Lower lobe of right lung (tissue), 2 donors: ENCODE data around the gene HOXB1. TPM values are rescaled to one million over a fixed set of nuclear protein-coding genes. Genes with fewer than 3 reads are reported as not detected.
"Not testable (repeated sequence)": the region's sequence is repeated elsewhere in the genome, so short reads cannot be mapped to it uniquely, and the experiment has no call there.

Experiments used
- ATAC-seq, 2 donors: fragments of 200-7000 bp; cut with Tn5 transposase; one replicate each; pipeline ENCODE4 v1.9.1; 2020 to 2022; ENCODE audit warnings: mild to moderate bottlenecking in 2 of 2, moderate library complexity in 2 of 2
- DNase-seq: peaks from one replicate; pipeline ENCODE4 v3.0.0-alpha.2; 2020
- H3K27ac ChIP-seq: fragments of 200-600 bp; one replicate; pipeline ENCODE4 v1.8.0; 2022
- H3K27me3 ChIP-seq: fragments of 200-600 bp; one replicate; pipeline ENCODE4 v1.8.0; 2022; ENCODE audit warnings: low read depth
- H3K36me3 ChIP-seq: fragments of 200-600 bp; one replicate; pipeline ENCODE4 v1.8.0; 2022; ENCODE audit warnings: mild to moderate bottlenecking
- H3K4me1 ChIP-seq: fragments of 200-600 bp; one replicate; pipeline ENCODE4 v1.8.0; 2022
- H3K4me3 ChIP-seq: fragments of 200-600 bp; one replicate; pipeline ENCODE4 v1.8.0; 2022; ENCODE audit warnings: mild to moderate bottlenecking
- H3K9me3 ChIP-seq: fragments of 200-600 bp; one replicate; pipeline ENCODE4 v1.8.0; 2022
- intact Hi-C: fragments of 100-400 bp; cut with DNase I; formaldehyde crosslinking; loops from one replicate; pipeline ENCODE4 v1.11.0; 2022
- total RNA-seq: library from RNA; stranded (reverse); fragmentation: NEBNext Ultra II Directional; extraction: Animal tissue kit (Norgen Biotek cat#: 25700); gene quantifications from one replicate; pipeline ENCODE4 v1.2.1, GENCODE V29; 2021
- TF ChIP-seq, protein P1 (sequence below): fragments of 200-600 bp; IDR thresholded peaks from one replicate; pipeline ENCODE4 v1.8.0; 2022; ENCODE audit warnings: antibody characterized with exemption, mild to moderate bottlenecking
- donor health status: DM: no; HTN: yes; CAD: no; lungs with severe emphysema.

The HOXB1 gene
- total RNA-seq, 1 donor from 2014 or later = not detected

GRCh38 chr17:48483471-48484131 is 47.2 kb downstream of the HOXB1 start:
- TF ChIP-seq, protein P1, sequence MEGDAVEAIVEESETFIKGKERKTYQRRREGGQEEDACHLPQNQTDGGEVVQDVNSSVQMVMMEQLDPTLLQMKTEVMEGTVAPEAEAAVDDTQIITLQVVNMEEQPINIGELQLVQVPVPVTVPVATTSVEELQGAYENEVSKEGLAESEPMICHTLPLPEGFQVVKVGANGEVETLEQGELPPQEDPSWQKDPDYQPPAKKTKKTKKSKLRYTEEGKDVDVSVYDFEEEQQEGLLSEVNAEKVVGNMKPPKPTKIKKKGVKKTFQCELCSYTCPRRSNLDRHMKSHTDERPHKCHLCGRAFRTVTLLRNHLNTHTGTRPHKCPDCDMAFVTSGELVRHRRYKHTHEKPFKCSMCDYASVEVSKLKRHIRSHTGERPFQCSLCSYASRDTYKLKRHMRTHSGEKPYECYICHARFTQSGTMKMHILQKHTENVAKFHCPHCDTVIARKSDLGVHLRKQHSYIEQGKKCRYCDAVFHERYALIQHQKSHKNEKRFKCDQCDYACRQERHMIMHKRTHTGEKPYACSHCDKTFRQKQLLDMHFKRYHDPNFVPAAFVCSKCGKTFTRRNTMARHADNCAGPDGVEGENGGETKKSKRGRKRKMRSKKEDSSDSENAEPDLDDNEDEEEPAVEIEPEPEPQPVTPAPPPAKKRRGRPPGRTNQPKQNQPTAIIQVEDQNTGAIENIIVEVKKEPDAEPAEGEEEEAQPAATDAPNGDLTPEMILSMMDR = no peak
- no peak overlapping the region for H3K27ac ChIP-seq
- no peaks in the 10 kb centered on the region for H3K9me3 ChIP-seq
- H3K4me3 ChIP-seq = no peak overlapping the region
- H3K36me3 ChIP-seq = no peaks in the 10 kb centered on the region
- intact Hi-C loops = no loop called here
- no peaks in the 10 kb centered on the region for H3K27me3 ChIP-seq
- DNase-seq (no peak), ATAC-seq (peak; percentile 21 to 54)
- H3K4me1 ChIP-seq = peaks cover 13% of the 10 kb centered on the region

DNA sequence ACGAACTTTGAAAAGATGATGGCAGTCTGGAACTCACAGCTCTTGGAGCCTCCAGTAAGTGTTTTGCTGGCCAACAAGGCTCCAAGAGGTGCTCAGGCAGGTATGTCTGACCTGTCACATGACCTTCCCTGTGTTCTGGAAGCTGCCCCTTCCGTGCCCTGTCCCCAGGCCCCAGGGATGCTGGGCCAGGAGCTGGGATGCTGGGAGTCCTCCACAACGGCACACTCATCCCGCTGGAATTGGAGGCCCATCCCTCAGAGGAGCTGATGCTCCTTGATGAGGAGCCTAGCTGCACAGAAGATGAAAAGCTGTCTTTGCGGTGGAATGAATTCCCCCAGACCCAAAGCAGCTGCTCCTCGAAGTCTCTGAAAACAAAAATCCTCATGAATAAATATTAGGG is 47.8 kb downstream of the HOXB1 start:
- H3K27me3 ChIP-seq = no peaks in the 10 kb centered on the region
- peaks cover 13% of the 10 kb centered on the region for H3K4me1 ChIP-seq
- TF ChIP-seq, protein P1 = no peak
- H3K36me3 ChIP-seq = no peaks in the 10 kb centered on the region
- ATAC-seq (no peak), DNase-seq (no peak)
- intact Hi-C loops = no loop called here
- H3K4me3 ChIP-seq = no peak overlapping the region
- H3K27ac ChIP-seq = no peak overlapping the region
- no peaks in the 10 kb centered on the region for H3K9me3 ChIP-seq

DNA sequence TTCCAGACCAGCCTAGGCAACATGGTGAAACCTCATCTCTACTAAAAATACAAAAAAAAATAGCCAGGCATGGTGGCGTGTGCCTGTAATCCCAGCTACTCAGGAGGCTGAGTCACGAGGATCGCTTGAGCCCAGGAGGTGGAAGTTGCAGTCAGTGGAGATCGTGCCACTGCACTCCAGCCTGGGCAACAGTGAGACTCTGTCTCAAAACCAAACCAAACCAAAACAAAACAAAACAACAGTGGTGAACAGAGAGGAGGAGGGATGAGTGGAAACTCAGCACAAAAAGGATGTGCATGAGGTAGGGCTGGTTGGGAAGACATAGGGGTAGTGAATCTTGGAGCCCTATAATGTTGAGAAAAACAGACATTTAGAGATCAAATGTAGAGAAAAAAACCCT is 48.5 kb downstream of the HOXB1 start:
- H3K27me3 ChIP-seq, H3K4me3 ChIP-seq, DNase-seq, intact Hi-C loops, H3K36me3 ChIP-seq, H3K27ac ChIP-seq, ATAC-seq, H3K9me3 ChIP-seq: not testable (repeated sequence)
- peaks cover 13% of the 10 kb centered on the region for H3K4me1 ChIP-seq

DNA sequence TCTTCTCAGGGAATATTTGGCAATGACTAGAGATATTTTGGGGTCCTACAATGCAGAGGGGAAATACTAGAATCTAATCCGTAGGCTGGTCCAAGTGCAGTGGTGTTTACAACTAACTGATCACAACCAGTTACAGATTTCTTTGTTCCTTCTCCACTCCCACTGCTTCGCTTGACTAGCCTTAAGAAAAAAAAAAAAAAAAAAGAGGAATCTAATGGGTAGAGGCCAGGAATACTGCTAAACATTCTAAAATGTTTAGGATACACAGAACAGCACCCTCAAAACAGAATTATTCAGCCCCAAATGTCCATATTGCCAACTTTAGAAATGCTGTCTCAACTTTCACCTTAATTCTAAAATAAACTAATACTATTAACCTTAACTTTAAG is 51.8 kb downstream of the HOXB1 start:
- ATAC-seq = no peak
- TF ChIP-seq, protein P1 = no peak
- H3K4me3 ChIP-seq = no peak overlapping the region
- no peaks in the 10 kb centered on the region for H3K36me3 ChIP-seq
- H3K27me3 ChIP-seq = no peaks in the 10 kb centered on the region
- intact Hi-C loops = no loop called here
- no peaks in the 10 kb centered on the region for H3K9me3 ChIP-seq
- no peak overlapping the region for H3K27ac ChIP-seq
- DNase-seq = no peak
- H3K4me1 ChIP-seq = peaks cover 11% of the 10 kb centered on the region

Other genes with a start within 250 kb of the HOXB1 start
- gene SKAP1, start 100.8 kb downstream of the HOXB1 start, total RNA-seq = 6.4 TPM
- 5.6 TPM for gene HOXB2, start 14.1 kb upstream of the HOXB1 start, total RNA-seq
- 5.8 TPM for gene HOXB4, start 47.3 kb upstream of the HOXB1 start, total RNA-seq
- gene HOXB3, start 59.2 kb upstream of the HOXB1 start, total RNA-seq = 11.3 TPM
- gene HOXB5, start 62.8 kb upstream of the HOXB1 start, total RNA-seq = 3.9 TPM
- gene HOXB6, start 74.0 kb upstream of the HOXB1 start, total RNA-seq = 4.4 TPM
- 2.4 TPM for gene HOXB7, start 80.0 kb upstream of the HOXB1 start, total RNA-seq
- gene HOXB8, start 84.3 kb upstream of the HOXB1 start, total RNA-seq = 0.21 TPM
- not detected for gene HOXB9, start 95.3 kb upstream of the HOXB1 start, total RNA-seq
- gene PRAC1, start 191.5 kb upstream of the HOXB1 start, total RNA-seq = not detected
- gene PRAC2, start 192.2 kb upstream of the HOXB1 start, total RNA-seq = not detected
- gene HOXB13, start 197.7 kb upstream of the HOXB1 start, total RNA-seq = not detected